Sigmoid colon (tissue), 7 donors: ENCODE results near the gene MICAL2. TPM values are rescaled to one million over a fixed set of nuclear protein-coding genes. Genes with fewer than 3 reads are reported as not detected.
A peak's percentile ranks its signal among the peaks of the same experiment; 100 is the strongest.

Experiments
- DNase-seq: peaks from one replicate; pipeline ENCODE4 v3.0.0-alpha.2; 2019
- H3K27ac ChIP-seq, 4 donors: fragments of 200-600 bp; sonication (generic); one replicate each; pipeline ENCODE4 v1.5.1; 2016 to 2019; ENCODE audit warnings: mild to moderate bottlenecking in 1 of 4
- H3K27me3 ChIP-seq, 3 donors: fragments of 200-600 bp; sonication (generic); one replicate each; pipeline ENCODE4 v1.5.1; 2019; ENCODE audit warnings: mild to moderate bottlenecking in 1 of 3
- H3K36me3 ChIP-seq, 4 donors: fragments of 200-600 bp; sonication (generic); one replicate each; pipeline ENCODE4 v1.5.1; 2016 to 2019
- H3K4me1 ChIP-seq, 4 donors: fragments of 200-600 bp; sonication (generic); one replicate each; pipeline ENCODE4 v1.5.1; 2017 to 2019
- H3K4me3 ChIP-seq, 4 donors: fragments of 200-600 bp; sonication (generic); one replicate each; pipeline ENCODE4 v1.5.1; 2017 to 2019; ENCODE audit warnings: mild to moderate bottlenecking in 2 of 4, moderate library complexity in 1 of 4
- H3K9me3 ChIP-seq, 4 donors: fragments of 200-600 bp in 3 of 4; sonication (generic) in 3 of 4; one replicate each; pipeline versions ENCODE4 v1.5.1 to v1.6.1; 2013 to 2019
- CTCF ChIP-seq, 4 experiments: fragments of 450-650 bp in 3 of 4; fragments of 200-600 bp in 1 of 4; IDR thresholded peaks; one replicate each; pipeline ENCODE4 v1.5.1; 2016 to 2019; ENCODE audit warnings: antibody characterized with exemption in 4 of 4, mild to moderate bottlenecking in 3 of 4, moderate library complexity in 2 of 4
- EP300 ChIP-seq, 4 donors: sonication (generic); formaldehyde crosslinking; IDR thresholded peaks; one replicate each; pipeline ENCODE4 v1.6.1; 2017; ENCODE audit warnings: antibody characterized with exemption in 4 of 4
- POLR2A ChIP-seq, 2 donors: fragments of 450-650 bp; IDR thresholded peaks; one replicate each; pipeline ENCODE4 v1.6.1; 2016; ENCODE audit warnings: antibody characterized with exemption in 2 of 2, mild to moderate bottlenecking in 2 of 2, moderate library complexity in 2 of 2
- POLR2AphosphoS5 ChIP-seq, 4 donors: sonication (generic); formaldehyde crosslinking; IDR thresholded peaks; one replicate each; pipeline ENCODE4 v1.6.1; 2017; ENCODE audit warnings: antibody characterized with exemption in 4 of 4
- WGBS, 2 donors: extraction: QIAGEN DNeasy Blood & Tissue Kit; methylation state at CpG; one replicate each; pipeline ENCODE4 v1.1.7; 2013; 5-methylcytosine and 5-hydroxymethylcytosine counted together
- intact Hi-C: fragments of 100-400 bp; cut with DNase I; formaldehyde crosslinking; loops from one replicate; pipeline ENCODE4 v1.15.1; 2023
- polyA plus RNA-seq, 3 donors: library from polyadenylated mRNA; stranded (reverse); fragments of 200-250 nt; gene quantifications; one replicate each; pipeline ENCODE4 v1.2.3, GENCODE V29; 2013
- total RNA-seq, 4 donors: library from RNA; depleted of rRNA; stranded (reverse); fragments of >200 nt; gene quantifications; one replicate each; pipeline ENCODE4 v1.1.0, GENCODE V29; 2016
- donor health status: healthy with polysubstance abuse.
- donor health status: Bipolar disorder and iron deficiency.
- donor health status: healthy.

MICAL2 gene
- total and polyA plus RNA-seq, 7 donors = 36.6 to 145 (median 115) TPM

GRCh38 chr11:12067796-12068357 is 42.5 kb upstream of the MICAL2 start:
- H3K36me3 ChIP-seq = no peaks in the 10 kb centered on the region
- WGBS, 2 donors = 91 to 93% methylated on average over 5 of the region's 5 CpGs

GRCh38 chr11:12069066-12069676 is 41.2 kb upstream of the MICAL2 start:
- WGBS, 2 donors = 25 to 68% methylated on average over 12 of the region's 12 CpGs
- intact Hi-C loops = loop anchor here (5.0 kb wide), 3 partner anchors 38 to 198 kb away; no protein-coding TSS in a partner anchor
- H3K36me3 ChIP-seq = no peaks in the 10 kb centered on the region
- H3K4me1 ChIP-seq = peaks cover 0 to 30% (median 22%) of the 10 kb centered on the region in 4 donors
- H3K4me3 ChIP-seq = no peak overlapping the region
- TF ChIP-seq POLR2AphosphoS5 (IDR thresholded peaks at IDR 0.05) = no peak
- TF ChIP-seq POLR2A (IDR thresholded peaks at IDR 0.05) = no peak
- no peak for TF ChIP-seq EP300 (IDR thresholded peaks at IDR 0.05)
- no peak for TF ChIP-seq CTCF (IDR thresholded peaks at IDR 0.05)
- H3K9me3 ChIP-seq = no peaks in the 10 kb centered on the region
- no peaks in the 10 kb centered on the region for H3K27me3 ChIP-seq
- DNase-seq = peak; percentile 56
- peak overlapping the region in 1 of 4 donors; percentile 49 for H3K27ac ChIP-seq

More at GRCh38 chr11:12067796-12068357, 42.5 kb upstream of the MICAL2 start:
- peak; percentile 55 for DNase-seq
- TF ChIP-seq EP300 (IDR thresholded peaks at IDR 0.05) (no peak), CTCF (IDR thresholded peaks at IDR 0.05) (no peak), POLR2A (IDR thresholded peaks at IDR 0.05) (no peak), POLR2AphosphoS5 (IDR thresholded peaks at IDR 0.05) (no peak)
- no peak overlapping the region for H3K4me3 ChIP-seq
- no peaks in the 10 kb centered on the region for H3K9me3 ChIP-seq
- intact Hi-C loops = loop anchor here (5.0 kb wide), 3 partner anchors 39 to 199 kb away; no protein-coding TSS in a partner anchor
- H3K27me3 ChIP-seq = no peaks in the 10 kb centered on the region
- H3K27ac ChIP-seq = peak overlapping the region; percentile 71 to 85 (median 78)
- H3K4me1 ChIP-seq = peaks cover 0 to 30% (median 22%) of the 10 kb centered on the region in 4 donors

- intact Hi-C loops = no loop called here
- peak; percentile 75 for DNase-seq
- Histone ChIP-seq H3K36me3 (no peaks in the 10 kb centered on the region), H3K4me1 (peaks cover 0 to 34% (median 26%) of the 10 kb centered on the region in 4 donors), H3K9me3 (no peaks in the 10 kb centered on the region), H3K4me3 (no peak overlapping the region), H3K27me3 (no peaks in the 10 kb centered on the region), H3K27ac (peak overlapping the region; percentile 24 to 49 (median 45))
- WGBS, 2 donors = 80 to 83% methylated on average over 14 of the region's 14 CpGs
- no peak for TF ChIP-seq POLR2A (IDR thresholded peaks at IDR 0.05)
- peak; percentile 40 to 77 (median 64) for TF ChIP-seq POLR2AphosphoS5 (IDR thresholded peaks at IDR 0.05)
- no peak for TF ChIP-seq CTCF (IDR thresholded peaks at IDR 0.05)
- peak; percentile 27 to 97 (median 85) for TF ChIP-seq EP300 (IDR thresholded peaks at IDR 0.05)
These were observed 39.7 kb upstream of the MICAL2 start for GRCh38 chr11:12070446-12071267.

- Histone ChIP-seq H3K4me1 (peaks cover 0 to 40% (median 30%) of the 10 kb centered on the region in 4 donors), H3K9me3 (no peaks in the 10 kb centered on the region), H3K4me3 (no peak overlapping the region), H3K27ac (peak overlapping the region in 1 of 4 donors; percentile 49), H3K36me3 (no peaks in the 10 kb centered on the region), H3K27me3 (no peaks in the 10 kb centered on the region)
- no peak for DNase-seq
- WGBS, 2 donors = 63 to 80% methylated on average over 3 of the region's 3 CpGs
- intact Hi-C loops = no loop called here
- TF ChIP-seq POLR2A (IDR thresholded peaks at IDR 0.05) = no peak
- TF ChIP-seq CTCF (IDR thresholded peaks at IDR 0.05) = no peak
- no peak for TF ChIP-seq POLR2AphosphoS5 (IDR thresholded peaks at IDR 0.05)
- no peak for TF ChIP-seq EP300 (IDR thresholded peaks at IDR 0.05)
These were observed 38.8 kb upstream of the MICAL2 start for GRCh38 chr11:12071574-12071973.
